Liver (tissue), 9 donors: Measurements from ENCODE around the gene SH3RF3. TPM values are rescaled to one million over a fixed set of nuclear protein-coding genes. Genes with fewer than 3 reads are reported as not detected.

ENCODE experiments used
- DNase-seq: peaks from one replicate; pipeline ENCODE4 v3.0.0-alpha.2; 2017; ENCODE audit warnings: low spot score
- H3K27ac ChIP-seq, 2 donors: one replicate each; pipeline ENCODE4 v1.7.0; 2013; ENCODE audit warnings: inconsistent platforms in 2 of 2, low read length in 2 of 2, control low read depth in 1 of 2, low read depth in 1 of 2, mild to moderate bottlenecking in 1 of 2
- H3K27me3 ChIP-seq, 4 donors: one replicate each; pipeline versions ENCODE4 v1.6.1 to v1.7.0; 2013; ENCODE audit warnings: low read length in 3 of 4, inconsistent platforms in 1 of 4, mild to moderate bottlenecking in 1 of 4, moderate library complexity in 1 of 4; ENCODE audit not compliant: control insufficient read depth in 4 of 4, insufficient read depth in 4 of 4
- H3K36me3 ChIP-seq, 4 donors: one replicate each; pipeline versions ENCODE4 v1.6.1 to v1.7.0; 2013; ENCODE audit warnings: low read length in 3 of 4, mild to moderate bottlenecking in 3 of 4, low read depth in 1 of 4, moderate library complexity in 1 of 4; ENCODE audit not compliant: control insufficient read depth in 4 of 4, insufficient read depth in 3 of 4
- H3K4me1 ChIP-seq, 4 donors: one replicate each; pipeline versions ENCODE4 v1.6.1 to v1.7.0; 2013; ENCODE audit warnings: low read length in 3 of 4, mild to moderate bottlenecking in 3 of 4, moderate library complexity in 1 of 4; ENCODE audit not compliant: control insufficient read depth in 4 of 4, insufficient read depth in 4 of 4
- H3K4me3 ChIP-seq, 3 donors: one replicate each; pipeline versions ENCODE4 v1.6.1 to v1.7.0; 2013; ENCODE audit warnings: low read length in 3 of 3, control low read depth in 1 of 3, low read depth in 1 of 3, mild to moderate bottlenecking in 1 of 3
- H3K9ac ChIP-seq, 2 donors: one replicate each; pipeline ENCODE4 v1.7.0; 2013; ENCODE audit warnings: low read length in 2 of 2, mild to moderate bottlenecking in 2 of 2, moderate library complexity in 2 of 2, control low read depth in 1 of 2, low read depth in 1 of 2
- H3K9me3 ChIP-seq, 4 donors: one replicate each; pipeline versions ENCODE4 v1.6.1 to v1.7.0; 2013; ENCODE audit warnings: low read length in 3 of 4; ENCODE audit not compliant: control insufficient read depth in 4 of 4
- ATF3 ChIP-seq: IDR thresholded peaks from 2 replicates; pipeline ENCODE4 v1.6.1; 2016; ENCODE audit warnings: antibody characterized with exemption
- CTCF ChIP-seq: fragments of 150-350 bp; IDR thresholded peaks from 2 replicates; pipeline ENCODE4 v1.5.1; 2017; ENCODE audit warnings: improper control_type of control experiment, low read depth, low read length; ENCODE audit not compliant: missing input control
- EGR1 ChIP-seq, 2 donors: IDR thresholded peaks; 2 replicates each; pipeline ENCODE4 v1.6.1; 2016 to 2018; ENCODE audit warnings: antibody characterized with exemption in 2 of 2, low read depth in 2 of 2
- FOXA1 ChIP-seq: IDR thresholded peaks from 2 replicates; pipeline ENCODE4 v1.6.1; 2016; ENCODE audit warnings: antibody characterized with exemption
- FOXA2 ChIP-seq: IDR thresholded peaks from 2 replicates; pipeline ENCODE4 v1.6.1; 2016; ENCODE audit warnings: antibody characterized with exemption
- GABPA ChIP-seq, 2 donors: IDR thresholded peaks in 1 of 2; conservative IDR thresholded peaks in 1 of 2; 2 replicates each; pipeline ENCODE4 v1.6.1; 2016; ENCODE audit warnings: antibody characterized with exemption in 2 of 2, mild to moderate bottlenecking in 1 of 2, moderate library complexity in 1 of 2
- HNF4A ChIP-seq, 2 donors: conservative IDR thresholded peaks; 2 replicates each; pipeline ENCODE4 v1.6.1; 2016; ENCODE audit warnings: antibody characterized with exemption in 2 of 2, mild to moderate bottlenecking in 2 of 2
- HNF4G ChIP-seq: IDR thresholded peaks from 2 replicates; pipeline ENCODE4 v1.6.1; 2016; ENCODE audit warnings: antibody characterized with exemption
- JUND ChIP-seq, 2 donors: IDR thresholded peaks; 2 replicates each; pipeline ENCODE4 v1.6.1; 2016; ENCODE audit warnings: antibody characterized with exemption in 2 of 2
- MAX ChIP-seq: IDR thresholded peaks from 2 replicates; pipeline ENCODE4 v1.6.1; 2016; ENCODE audit warnings: antibody characterized with exemption
- NR2F2 ChIP-seq: IDR thresholded peaks from 2 replicates; pipeline ENCODE4 v1.6.1; 2016; ENCODE audit warnings: antibody characterized with exemption
- RAD21 ChIP-seq, 2 donors: IDR thresholded peaks; 2 replicates each; pipeline ENCODE4 v1.6.1; 2016; ENCODE audit warnings: antibody characterized with exemption in 2 of 2, mild to moderate bottlenecking in 2 of 2
- REST ChIP-seq: IDR thresholded peaks from 2 replicates; pipeline ENCODE4 v1.6.1; 2016; ENCODE audit warnings: antibody characterized with exemption, mild to moderate bottlenecking
- RXRA ChIP-seq, 2 donors: IDR thresholded peaks; 2 replicates each; pipeline ENCODE4 v1.6.1; 2017 to 2018; ENCODE audit warnings: antibody characterized with exemption in 2 of 2, mild to moderate bottlenecking in 1 of 2
- SP1 ChIP-seq: IDR thresholded peaks from 2 replicates; pipeline ENCODE4 v1.6.1; 2018; ENCODE audit warnings: antibody characterized with exemption, mild to moderate bottlenecking
- TAF1 ChIP-seq: conservative IDR thresholded peaks from 2 replicates; pipeline ENCODE4 v1.6.1; 2016; ENCODE audit warnings: antibody characterized with exemption, mild to moderate bottlenecking
- YY1 ChIP-seq: IDR thresholded peaks from 2 replicates; pipeline ENCODE4 v1.6.1; 2016; ENCODE audit warnings: antibody characterized with exemption, mild to moderate bottlenecking
- ZBTB33 ChIP-seq: IDR thresholded peaks from 2 replicates; pipeline ENCODE4 v1.6.1; 2016; ENCODE audit warnings: antibody characterized with exemption
- WGBS: extraction: QIAGEN DNeasy Blood & Tissue Kit; methylation state at CpG from one replicate; pipeline ENCODE4 v1.1.7; 2013; 5-methylcytosine and 5-hydroxymethylcytosine counted together
- polyA plus RNA-seq, 2 donors: library from polyadenylated mRNA; stranded (reverse) in 1 of 2; unstranded in 1 of 2; fragments of 200-250 nt in 1 of 2; fragments of >200 nt in 1 of 2; fragmentation: Nextera tagmentation in 1 of 2; extraction: Ambion mirVana in 1 of 2; gene quantifications; one replicate each; pipeline versions ENCODE4 v1.2.1 to v1.2.3, GENCODE V29; 2013 to 2015
- total RNA-seq, 2 donors: library from RNA; depleted of rRNA; stranded (reverse); fragments of >200 nt; gene quantifications; one replicate each; pipeline ENCODE4 v1.2.3, GENCODE V29; 2014
- donor health status: healthy.
- donor health status: healthy.
- donor health status: healthy.
- donor health status: healthy.
- donor health status: healthy.

SH3RF3 gene
- total and polyA plus RNA-seq, 4 donors: 0.11 to 1.0 (median 0.54) TPM

- no peak for TF ChIP-seq MAX
- no peak for TF ChIP-seq HNF4G
- TF ChIP-seq RAD21 (IDR thresholded peaks at IDR 0.05): no peak
- no peak for TF ChIP-seq RXRA (IDR thresholded peaks at IDR 0.05)
Measured at GRCh38 chr2:109450574-109451273, 321.7 kb downstream of the SH3RF3 start (continued).

GRCh38 chr2:109451671-109452070, 322.7 kb downstream of the SH3RF3 start:
- TF ChIP-seq HNF4A (conservative IDR thresholded peaks at IDR 0.05) (no peak), EGR1 (IDR thresholded peaks at IDR 0.05; ENCODE audit: low read depth in 2 of 2) (no peak), ATF3 (no peak), RAD21 (IDR thresholded peaks at IDR 0.05) (no peak), SP1 (no peak), ZBTB33 (no peak)
- Histone ChIP-seq H3K4me3 (no peak overlapping the region), H3K9me3 (no peaks in the 10 kb centered on the region), H3K27me3 (no peaks in the 10 kb centered on the region), H3K4me1 (peaks cover 11 to 30% (median 23%) of the 10 kb centered on the region in 4 donors), H3K36me3 (no peaks in the 10 kb centered on the region), H3K9ac (no peak overlapping the region), H3K27ac (no peak overlapping the region)
- DNase-seq: no peak
- 92% methylated on average over 6 of the region's 6 CpGs for WGBS

- 97% methylated on average over 17 of the region's 17 CpGs for WGBS
- H3K4me1 ChIP-seq: peaks cover 11 to 30% (median 23%) of the 10 kb centered on the region in 4 donors
- H3K27ac ChIP-seq: peak overlapping the region in 1 of 2 donors; percentile 81
- DNase-seq: no peak
- H3K27me3 ChIP-seq: no peaks in the 10 kb centered on the region
- H3K36me3 ChIP-seq: no peaks in the 10 kb centered on the region
- H3K9me3 ChIP-seq: no peaks in the 10 kb centered on the region
- no peak overlapping the region for H3K9ac ChIP-seq
- H3K4me3 ChIP-seq: no peak overlapping the region
- TF ChIP-seq RAD21 (IDR thresholded peaks at IDR 0.05) (no peak), RXRA (IDR thresholded peaks at IDR 0.05) (no peak), TAF1 (no peak), FOXA2 (no peak), ZBTB33 (no peak), CTCF (no peak), NR2F2 (no peak), HNF4G (no peak), FOXA1 (no peak), HNF4A (conservative IDR thresholded peaks at IDR 0.05) (no peak), GABPA (IDR thresholded peaks at IDR 0.05 in 1 of 2, conservative IDR thresholded peaks at IDR 0.05 in 1 of 2) (no peak), EGR1 (IDR thresholded peaks at IDR 0.05; ENCODE audit: low read depth in 2 of 2) (no peak), REST (no peak), JUND (IDR thresholded peaks at IDR 0.05) (no peak), YY1 (no peak), SP1 (no peak)
Measured at GRCh38 chr2:109452318-109453305, 323.6 kb downstream of the SH3RF3 start.
